Glutamatergic neuron (in vitro differentiated cells): ENCODE results near the gene TGFBR2. TPM values are rescaled to one million over a fixed set of nuclear protein-coding genes. Genes with fewer than 3 reads are reported as not detected.

ENCODE experiments used
- DNase-seq: peaks from one replicate; pipeline ENCODE4 v3.0.0; 2022
- H3K27ac Mint-ChIP-seq: one replicate; pipeline ENCODE4 v1.8.0; 2020; ENCODE audit warnings: mild to moderate bottlenecking, mixed read lengths, inconsistent platforms; ENCODE audit not compliant: unreplicated experiment
- H3K27me3 Mint-ChIP-seq: one replicate; pipeline ENCODE4 v1.8.0; 2020; ENCODE audit warnings: mild to moderate bottlenecking, moderate library complexity, mixed read lengths, inconsistent platforms; ENCODE audit not compliant: unreplicated experiment
- H3K36me3 Mint-ChIP-seq: one replicate; pipeline ENCODE4 v1.8.0; 2020; ENCODE audit warnings: mild to moderate bottlenecking, mixed read lengths, inconsistent platforms; ENCODE audit not compliant: unreplicated experiment
- H3K4me1 Mint-ChIP-seq: one replicate; pipeline ENCODE4 v1.8.0; 2020; ENCODE audit warnings: mild to moderate bottlenecking, low read depth, mixed read lengths, inconsistent platforms; ENCODE audit not compliant: unreplicated experiment
- H3K4me3 Mint-ChIP-seq: one replicate; pipeline ENCODE4 v1.8.0; 2020; ENCODE audit warnings: mild to moderate bottlenecking, mixed read lengths, inconsistent platforms; ENCODE audit not compliant: unreplicated experiment
- H3K9me3 Mint-ChIP-seq: one replicate; pipeline ENCODE4 v1.8.0; 2020; ENCODE audit warnings: mild to moderate bottlenecking, moderate library complexity, mixed read lengths, inconsistent platforms; ENCODE audit not compliant: unreplicated experiment
- CTCF ChIP-seq: fragments of 200-600 bp; sonication (generic); IDR thresholded peaks from one replicate; pipeline ENCODE4 v1.5.0; 2021; ENCODE audit not compliant: partially characterized antibody, unreplicated experiment
- total RNA-seq: library from RNA; stranded (reverse); fragmentation: NEBNext Ultra II Directional; extraction: Animal tissue kit (Norgen Biotek cat#: 25700); gene quantifications from one replicate; pipeline ENCODE4 v1.2.1, GENCODE V29; 2021; ENCODE audit not compliant: unreplicated experiment

Gene TGFBR2
- total RNA-seq, 1 donor from 2014 or later, result 0.96 TPM

GRCh38 chr3:30649572-30650318, 43.3 kb downstream of the TGFBR2 start:
- H3K27ac Mint-ChIP-seq, result no peak overlapping the region
- H3K36me3 Mint-ChIP-seq, result no peaks in the 10 kb centered on the region
- H3K9me3 Mint-ChIP-seq, result peaks cover 3% of the 10 kb centered on the region
- H3K27me3 Mint-ChIP-seq, result peaks cover 2% of the 10 kb centered on the region
- no peak overlapping the region for H3K4me3 Mint-ChIP-seq
- peaks cover 10% of the 10 kb centered on the region for H3K4me1 Mint-ChIP-seq
- TF ChIP-seq CTCF, result no peak
- DNase-seq, result no peak

GRCh38 chr3:30650348-30650995, 44.1 kb downstream of the TGFBR2 start:
- DNase-seq, result no peak
- Mint-ChIP-seq H3K4me1 (peaks cover 11% of the 10 kb centered on the region), H3K27ac (no peak overlapping the region), H3K4me3 (no peak overlapping the region), H3K9me3 (peaks cover 3% of the 10 kb centered on the region), H3K36me3 (no peaks in the 10 kb centered on the region), H3K27me3 (peaks cover 2% of the 10 kb centered on the region)
- no peak for TF ChIP-seq CTCF

- Mint-ChIP-seq H3K27me3 (no peaks in the 10 kb centered on the region), H3K4me1 (peaks cover 18% of the 10 kb centered on the region), H3K36me3 (no peaks in the 10 kb centered on the region), H3K27ac (no peak overlapping the region), H3K4me3 (no peak overlapping the region), H3K9me3 (peaks cover 3% of the 10 kb centered on the region)
- no peak for TF ChIP-seq CTCF
- no peak for DNase-seq
Observed at GRCh38 chr3:30654269-30654668, 47.9 kb downstream of the TGFBR2 start.

- TF ChIP-seq CTCF, result no peak
- H3K4me3 Mint-ChIP-seq, result no peak overlapping the region
- DNase-seq, result no peak
- no peak overlapping the region for H3K27ac Mint-ChIP-seq
- H3K4me1 Mint-ChIP-seq, result peaks cover 14% of the 10 kb centered on the region
- H3K9me3 Mint-ChIP-seq, result peaks cover 3% of the 10 kb centered on the region
- H3K27me3 Mint-ChIP-seq, result no peaks in the 10 kb centered on the region
- H3K36me3 Mint-ChIP-seq, result no peaks in the 10 kb centered on the region
Observed at GRCh38 chr3:30655187-30655812, 48.9 kb downstream of the TGFBR2 start.
